HEK293 (cell line): ENCODE results near the gene APLP1.

ENCODE experiments used
- BCL11B ChIP-seq: fragments of 450-650 bp; formaldehyde crosslinking; IDR thresholded peaks from 2 replicates; pipeline ENCODE4 v1.5.1; 2016; ENCODE audit warnings: low read depth, missing biosample characterization, missing genetic modification characterization
- EGR2 ChIP-seq: fragments of 450-650 bp; formaldehyde crosslinking; IDR thresholded peaks from 2 replicates; pipeline ENCODE4 v1.5.1; 2016; ENCODE audit warnings: low read depth, missing biosample characterization, missing genetic modification characterization
- IKZF3 ChIP-seq: fragments of 450-650 bp; IDR thresholded peaks from 2 replicates; pipeline ENCODE4 v1.5.0; 2018; ENCODE audit warnings: missing biosample characterization, mild to moderate bottlenecking, missing genetic modification characterization, moderate library complexity
- KLF9 ChIP-seq: fragments of 450-650 bp; formaldehyde crosslinking; IDR thresholded peaks from 2 replicates; pipeline ENCODE4 v1.5.1; 2016; ENCODE audit warnings: missing biosample characterization, missing genetic modification characterization, low read depth
- MEIS1 ChIP-seq: sonication (generic); formaldehyde crosslinking; IDR thresholded peaks from 2 replicates; pipeline ENCODE4 v1.8.1; 2022; ENCODE audit warnings: missing genetic modification reagents, mild to moderate bottlenecking, borderline replicate concordance
- PRDM4 ChIP-seq: fragments of 450-650 bp; formaldehyde crosslinking; IDR thresholded peaks from 2 replicates; pipeline ENCODE4 v1.5.1; 2017; ENCODE audit warnings: missing biosample characterization, missing genetic modification characterization
- PRDM6 ChIP-seq: fragments of 450-650 bp; formaldehyde crosslinking; IDR thresholded peaks from 2 replicates; pipeline ENCODE4 v1.5.1; 2017; ENCODE audit warnings: missing biosample characterization, missing genetic modification characterization
- TSHZ1 ChIP-seq: fragments of 450-650 bp; formaldehyde crosslinking; IDR thresholded peaks from 2 replicates; pipeline ENCODE4 v1.5.1; 2016; ENCODE audit warnings: missing biosample characterization, missing genetic modification characterization, borderline replicate concordance
- ZNF114 ChIP-seq: fragments of 450-650 bp; formaldehyde crosslinking; IDR thresholded peaks from 2 replicates; pipeline ENCODE4 v1.5.0; 2017; ENCODE audit warnings: missing biosample characterization, missing genetic modification characterization
- ZNF169 ChIP-seq: fragments of 450-650 bp; formaldehyde crosslinking; IDR thresholded peaks from 2 replicates; pipeline ENCODE4 v1.5.1; 2016; ENCODE audit warnings: missing biosample characterization, missing genetic modification characterization
- ZNF174 ChIP-seq: fragments of 450-650 bp; formaldehyde crosslinking; IDR thresholded peaks from 2 replicates; pipeline ENCODE4 v1.5.0; 2017; ENCODE audit warnings: missing biosample characterization, mild to moderate bottlenecking, missing genetic modification characterization
- ZNF266 ChIP-seq: fragments of 450-650 bp; formaldehyde crosslinking; IDR thresholded peaks from 2 replicates; pipeline ENCODE4 v1.5.1; 2016; ENCODE audit warnings: missing biosample characterization, missing genetic modification characterization, low read depth
- ZNF280C ChIP-seq: fragments of 450-650 bp; formaldehyde crosslinking; IDR thresholded peaks from 2 replicates; pipeline ENCODE4 v1.5.1; 2016; ENCODE audit warnings: missing biosample characterization, missing genetic modification characterization
- ZNF292 ChIP-seq: fragments of 450-650 bp; formaldehyde crosslinking; IDR thresholded peaks from 2 replicates; pipeline ENCODE4 v1.5.1; 2016; ENCODE audit warnings: low read depth, missing biosample characterization, missing genetic modification characterization, borderline replicate concordance
- ZNF324 ChIP-seq: fragments of 450-650 bp; formaldehyde crosslinking; IDR thresholded peaks from 2 replicates; pipeline ENCODE4 v1.5.1; 2016; ENCODE audit warnings: missing biosample characterization, missing genetic modification characterization
- ZNF335 ChIP-seq: fragments of 450-650 bp; formaldehyde crosslinking; conservative IDR thresholded peaks from 2 replicates; pipeline ENCODE4 v1.5.1; 2016; ENCODE audit warnings: missing biosample characterization, missing genetic modification characterization
- ZNF449 ChIP-seq: fragments of 450-650 bp; formaldehyde crosslinking; IDR thresholded peaks from 2 replicates; pipeline ENCODE4 v1.5.1; 2017; ENCODE audit warnings: missing biosample characterization, mild to moderate bottlenecking, missing genetic modification characterization, moderate library complexity
- ZNF513 ChIP-seq: fragments of 450-650 bp; IDR thresholded peaks from 2 replicates; pipeline ENCODE4 v1.5.1; 2018; ENCODE audit warnings: missing biosample characterization, missing genetic modification characterization
- ZNF514 ChIP-seq: fragments of 450-650 bp; formaldehyde crosslinking; IDR thresholded peaks from 2 replicates; pipeline ENCODE4 v1.5.1; 2016; ENCODE audit warnings: missing biosample characterization, missing genetic modification characterization
- ZNF621 ChIP-seq: fragments of 450-650 bp; formaldehyde crosslinking; IDR thresholded peaks from 2 replicates; pipeline ENCODE4 v1.5.1; 2017; ENCODE audit warnings: missing biosample characterization, missing genetic modification characterization
- ZNF664 ChIP-seq: fragments of 450-650 bp; formaldehyde crosslinking; IDR thresholded peaks from 2 replicates; pipeline ENCODE4 v1.5.1; 2016; ENCODE audit warnings: missing biosample characterization, missing genetic modification characterization
- ZNF704 ChIP-seq: fragments of 450-650 bp; formaldehyde crosslinking; IDR thresholded peaks from 2 replicates; pipeline ENCODE4 v1.5.1; 2016; ENCODE audit warnings: missing biosample characterization, missing genetic modification characterization
- ZNF76 ChIP-seq: fragments of 450-650 bp; formaldehyde crosslinking; IDR thresholded peaks from 2 replicates; pipeline ENCODE4; 2016; ENCODE audit warnings: low read depth, missing biosample characterization, missing genetic modification characterization, borderline replicate concordance
- ZNF837 ChIP-seq: fragments of 450-650 bp; formaldehyde crosslinking; IDR thresholded peaks from 2 replicates; pipeline ENCODE4 v1.5.1; 2016; ENCODE audit warnings: missing biosample characterization, missing genetic modification characterization
- ZNF843 ChIP-seq: fragments of 450-650 bp; formaldehyde crosslinking; IDR thresholded peaks from 2 replicates; pipeline ENCODE4 v1.5.1; 2016; ENCODE audit warnings: missing biosample characterization, missing genetic modification characterization

APLP1 gene

GRCh38 chr19:35899547-35900214 lies 31.3 kb downstream of the APLP1 start (continued):
- no peak for TF ChIP-seq TSHZ1 (tag by site-specific recombination)
- no peak for TF ChIP-seq ZNF169
- no peak for TF ChIP-seq ZNF266
- peak; percentile 64; the same call in 1 of the 2 replicates for TF ChIP-seq ZNF76 (tag by site-specific recombination)
- 0 out of 2 replicates have a peak, but pooled peaks have one; percentile 50 for TF ChIP-seq BCL11B (tag by site-specific recombination)
- peak; percentile 33 for TF ChIP-seq PRDM4 (tag by site-specific recombination)
- TF ChIP-seq ZNF449 (tag by site-specific recombination): peak; percentile 9; the same call in 1 of the 2 replicates
- peak; percentile 90 for TF ChIP-seq ZNF324 (tag by site-specific recombination)
- TF ChIP-seq ZNF837 (tag by site-specific recombination): no peak
- TF ChIP-seq IKZF3: peak; percentile 73
- no peak for TF ChIP-seq ZNF664 (tag by site-specific recombination)
- no peak for TF ChIP-seq ZNF280C (tag by site-specific recombination)
- no peak for TF ChIP-seq ZNF174 (tag by site-specific recombination)
- no peak for TF ChIP-seq ZNF114 (tag by site-specific recombination)
- no peak for TF ChIP-seq ZNF292 (tag by site-specific recombination)
- no peak for TF ChIP-seq ZNF621 (tag by site-specific recombination)
- peak; percentile 77 for TF ChIP-seq KLF9 (tag by site-specific recombination)
- TF ChIP-seq ZNF514 (tag by site-specific recombination): no peak
- no peak for TF ChIP-seq ZNF704
- no peak for TF ChIP-seq ZNF513
- TF ChIP-seq PRDM6 (tag by site-specific recombination): no peak; the same call in 1 of the 2 replicates
- no peak for TF ChIP-seq MEIS1
- TF ChIP-seq EGR2 (tag by site-specific recombination): peak; percentile 97
- TF ChIP-seq ZNF335 (tag by site-specific recombination): peak; percentile 78
- peak; percentile 73 for TF ChIP-seq ZNF843 (tag by site-specific recombination)
